H1 (cell line): Measurements from ENCODE around the gene ANLN.

ENCODE experiments used
- CEBPB ChIP-seq: IDR thresholded peaks from 2 replicates; pipeline ENCODE4 v1.6.1; 2012; ENCODE audit warnings: low read depth, low read length
- CREB1 ChIP-seq: IDR thresholded peaks from 2 replicates; pipeline ENCODE4 v1.6.1; 2012; ENCODE audit warnings: inconsistent platforms
- CTCF ChIP-seq, 3 experiments: IDR thresholded peaks; 1 replicate in 2 of 3; 2 replicates in 1 of 3; pipeline versions ENCODE4 v1.5.1 to v1.6.1; 2011; ENCODE audit warnings: low read length in 3 of 3, mild to moderate bottlenecking in 3 of 3, inconsistent platforms in 2 of 3, low read depth in 1 of 3, moderate library complexity in 1 of 3; ENCODE audit not compliant: insufficient read depth in 1 of 3; ENCODE audit errors: control extremely low read depth in 1 of 3
- EZH2 ChIP-seq: fragments of 200-600 bp; sonication (generic); IDR thresholded peaks from 2 replicates; pipeline ENCODE4 v1.7.1; 2012; ENCODE audit warnings: low read depth, mild to moderate bottlenecking, moderate library complexity, low read length, inconsistent platforms; ENCODE audit not compliant: severe bottlenecking
- GABPA ChIP-seq: IDR thresholded peaks from 2 replicates; pipeline ENCODE4 v1.6.1; 2011; ENCODE audit warnings: mild to moderate bottlenecking, low read length, moderate library complexity, borderline replicate concordance; ENCODE audit not compliant: insufficient read depth
- JUN ChIP-seq: IDR thresholded peaks from 2 replicates; pipeline ENCODE4 v1.6.1; 2011; ENCODE audit warnings: low read depth, mild to moderate bottlenecking, improper control_type of control experiment, low read length
- MAFK ChIP-seq: IDR thresholded peaks from 2 replicates; pipeline ENCODE4 v1.6.1; 2012; ENCODE audit warnings: low read depth, mild to moderate bottlenecking, improper control_type of control experiment, low read length
- POLR2A ChIP-seq, 2 experiments: IDR thresholded peaks; 1 replicate in 1 of 2; 2 replicates in 1 of 2; pipeline ENCODE4 v1.6.1; 2011; ENCODE audit warnings: low read depth in 2 of 2, low read length in 2 of 2, mild to moderate bottlenecking in 2 of 2; ENCODE audit errors: control extremely low read depth in 1 of 2
- POLR2AphosphoS5 ChIP-seq: IDR thresholded peaks from 2 replicates; pipeline ENCODE4 v1.6.1; 2011; ENCODE audit warnings: low read depth, low read length
- RFX5 ChIP-seq: IDR thresholded peaks from 2 replicates; pipeline ENCODE4 v1.6.1; 2011; ENCODE audit warnings: low read depth, low read length, improper control_type of control experiment, borderline replicate concordance
- TEAD4 ChIP-seq: IDR thresholded peaks from 2 replicates; pipeline ENCODE4 v1.6.1; 2012; ENCODE audit warnings: low read depth, low read length, inconsistent platforms, mixed read lengths
- USF2 ChIP-seq: IDR thresholded peaks from 2 replicates; pipeline ENCODE4 v1.6.1; 2011; ENCODE audit warnings: low read length, improper control_type of control experiment
- YY1 ChIP-seq: IDR thresholded peaks from 2 replicates; pipeline ENCODE4 v1.6.1; 2011; ENCODE audit warnings: low read depth, mild to moderate bottlenecking, low read length
- ZNF274 ChIP-seq: IDR thresholded peaks from 2 replicates; pipeline ENCODE4 v1.7.0; 2012; ENCODE audit warnings: low read length, borderline replicate concordance; ENCODE audit errors: extremely low read depth

GRCh38 chr7:36455646-36456045 is 66.0 kb downstream of the ANLN start:
- no peak for TF ChIP-seq POLR2A (IDR thresholded peaks at IDR 0.05; ENCODE audit: control extremely low read depth in 1 of 2, low read depth in 2 of 2, low read length in 2 of 2)
- TF ChIP-seq CTCF (IDR thresholded peaks at IDR 0.05; ENCODE audit: control extremely low read depth in 1 of 3, insufficient read depth in 1 of 3, low read depth in 1 of 3, low read length in 3 of 3): no peak
- TF ChIP-seq MAFK: no peak
- no peak for TF ChIP-seq USF2
- no peak for TF ChIP-seq YY1
- TF ChIP-seq GABPA: no peak
- TF ChIP-seq CEBPB: no peak
- no peak for TF ChIP-seq EZH2
- no peak for TF ChIP-seq ZNF274
- TF ChIP-seq RFX5: no peak
- TF ChIP-seq CREB1: no peak
- TF ChIP-seq POLR2AphosphoS5: no peak
- TF ChIP-seq JUN: no peak
- TF ChIP-seq TEAD4: no peak
